PC-9 (cell line): Measurements from ENCODE around the gene SANBR. TPM values are rescaled to one million over a fixed set of nuclear protein-coding genes. Genes with fewer than 3 reads are reported as not detected.
"Not testable (repeated sequence)": the region's sequence is repeated elsewhere in the genome, so short reads cannot be mapped to it uniquely, and the experiment has no call there.

Experiments
- BruUV-seq: library from RNA; stranded (reverse); fragments of 400-500 nt; replicated peaks from 2 replicates; lab custom pipeline; 2021; lab: Mats Ljungman, UMichigan
- CTCF ChIA-PET: fragments of 300-600 bp; sonication (Branson Sonifier 250); formaldehyde crosslinking; loops from one replicate; lab custom pipeline; 2022; ENCODE audit warnings: antibody characterized with exemption; lab: Charles Lee
- POLR2A ChIA-PET: fragments of 300-600 bp; sonication (Branson Sonifier 250); formaldehyde crosslinking; loops from one replicate; lab custom pipeline; 2022; ENCODE audit warnings: antibody characterized with exemption; ENCODE audit not compliant: unreplicated experiment; lab: Charles Lee
- DNase-seq, 2 experiments: peaks; one replicate each; pipeline versions ENCODE4 v3.0.0 to v3.0.0-alpha.2; 2015 to 2022; ENCODE audit warnings: mixed read lengths in 1 of 2
- H2AFZ ChIP-seq: fragments of 200-600 bp; sonication (generic); 2 replicates; pipeline ENCODE4 v1.8.1; 2017; ENCODE audit warnings: antibody characterized with exemption
- H3F3A ChIP-seq: fragments of 200-600 bp; sonication (generic); 2 replicates; pipeline ENCODE4 v1.8.1; 2017; ENCODE audit warnings: antibody characterized with exemption, mild to moderate bottlenecking, low read depth; ENCODE audit not compliant: insufficient read depth
- H3K27ac ChIP-seq: fragments of 200-600 bp; sonication (generic); 2 replicates; pipeline ENCODE4 v1.6.1; 2016; ENCODE audit warnings: mixed run types
- H3K27me3 ChIP-seq: fragments of 200-600 bp; sonication (generic); 2 replicates; pipeline ENCODE4 v1.6.1; 2016; ENCODE audit warnings: low read depth, mixed run types; ENCODE audit not compliant: insufficient read depth
- H3K36me3 ChIP-seq: fragments of 200-600 bp; sonication (generic); 2 replicates; pipeline ENCODE4 v1.6.1; 2016; ENCODE audit warnings: low read depth, mixed run types
- H3K4me1 ChIP-seq: fragments of 200-600 bp; sonication (generic); replicated peaks from 2 replicates; pipeline ENCODE4 v1.6.1; 2016; ENCODE audit warnings: mixed run types; ENCODE audit not compliant: insufficient read depth
- H3K4me2 ChIP-seq: fragments of 200-600 bp; sonication (generic); 2 replicates; pipeline ENCODE4 v1.6.1; 2017; ENCODE audit warnings: mixed run types
- H3K4me3 ChIP-seq: fragments of 200-600 bp; sonication (generic); 2 replicates; pipeline ENCODE4 v1.6.1; 2016; ENCODE audit warnings: mixed run types
- H3K79me2 ChIP-seq: fragments of 200-600 bp; sonication (generic); 2 replicates; pipeline ENCODE4 v1.6.1; 2017; ENCODE audit warnings: low read depth, mixed run types
- H3K9me2 ChIP-seq: fragments of 200-600 bp; sonication (generic); 2 replicates; pipeline ENCODE4 v1.8.1; 2017; ENCODE audit warnings: mild to moderate bottlenecking; ENCODE audit not compliant: insufficient read depth
- H3K9me3 ChIP-seq: fragments of 200-600 bp; sonication (generic); 2 replicates; pipeline ENCODE4 v1.8.1; 2016; ENCODE audit warnings: low read depth; ENCODE audit not compliant: insufficient read depth
- H4K20me1 ChIP-seq: fragments of 200-600 bp; sonication (generic); 2 replicates; pipeline ENCODE4 v1.8.1; 2017; ENCODE audit not compliant: insufficient read depth
- EZH2 ChIP-seq: fragments of 200-600 bp; sonication (generic); IDR thresholded peaks from 2 replicates; pipeline ENCODE4 v1.8.0; 2017; ENCODE audit warnings: antibody characterized with exemption, low read depth
- intact Hi-C: fragments of 100-400 bp; cut with micrococcal nuclease; formaldehyde crosslinking; loops from one replicate; pipeline ENCODE4 v1.10.0; 2022; ENCODE audit not compliant: unreplicated experiment
- total RNA-seq: library from RNA; stranded (reverse); gene quantifications from 2 replicates; pipeline ENCODE4 v1.2.3, GENCODE V29; 2021
- TF ChIP-seq, protein P1 (sequence below): fragments of 200-600 bp; sonication (generic); conservative IDR thresholded peaks from 2 replicates; pipeline ENCODE4 v1.6.1; 2017; ENCODE audit warnings: mixed run types, antibody characterized with exemption, mild to moderate bottlenecking, moderate library complexity

SANBR gene
- total RNA-seq, 1 experiment from 2014 or later, result 12.6 TPM

DNA sequence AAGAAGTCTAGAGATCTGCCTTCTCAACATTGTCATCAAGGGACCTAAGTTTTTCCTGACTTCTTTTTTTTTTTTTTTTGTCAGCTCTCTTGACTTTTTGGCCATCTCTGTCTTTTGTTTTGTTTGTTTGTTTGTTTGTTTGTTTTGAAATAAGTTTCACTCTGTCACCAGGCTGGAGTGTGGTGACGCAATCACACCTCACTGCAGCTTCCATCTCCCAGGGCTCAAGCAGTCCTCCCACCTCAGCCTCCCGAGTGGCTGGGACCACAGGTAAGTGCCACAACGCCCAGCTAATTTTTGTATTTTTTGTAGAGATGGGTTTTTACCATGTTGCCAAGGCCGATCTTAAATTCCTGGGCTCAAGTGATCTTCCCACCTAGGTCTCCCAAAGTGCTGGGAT is 42.0 kb upstream of the SANBR start:
- DNase-seq, result no peak
- H3K27me3 ChIP-seq, result no peaks in the 10 kb centered on the region
- peaks cover 7% of the 10 kb centered on the region for H3F3A ChIP-seq
- TF ChIP-seq, protein P1, sequence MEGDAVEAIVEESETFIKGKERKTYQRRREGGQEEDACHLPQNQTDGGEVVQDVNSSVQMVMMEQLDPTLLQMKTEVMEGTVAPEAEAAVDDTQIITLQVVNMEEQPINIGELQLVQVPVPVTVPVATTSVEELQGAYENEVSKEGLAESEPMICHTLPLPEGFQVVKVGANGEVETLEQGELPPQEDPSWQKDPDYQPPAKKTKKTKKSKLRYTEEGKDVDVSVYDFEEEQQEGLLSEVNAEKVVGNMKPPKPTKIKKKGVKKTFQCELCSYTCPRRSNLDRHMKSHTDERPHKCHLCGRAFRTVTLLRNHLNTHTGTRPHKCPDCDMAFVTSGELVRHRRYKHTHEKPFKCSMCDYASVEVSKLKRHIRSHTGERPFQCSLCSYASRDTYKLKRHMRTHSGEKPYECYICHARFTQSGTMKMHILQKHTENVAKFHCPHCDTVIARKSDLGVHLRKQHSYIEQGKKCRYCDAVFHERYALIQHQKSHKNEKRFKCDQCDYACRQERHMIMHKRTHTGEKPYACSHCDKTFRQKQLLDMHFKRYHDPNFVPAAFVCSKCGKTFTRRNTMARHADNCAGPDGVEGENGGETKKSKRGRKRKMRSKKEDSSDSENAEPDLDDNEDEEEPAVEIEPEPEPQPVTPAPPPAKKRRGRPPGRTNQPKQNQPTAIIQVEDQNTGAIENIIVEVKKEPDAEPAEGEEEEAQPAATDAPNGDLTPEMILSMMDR, result no peak
- no peak for TF ChIP-seq EZH2
- no peak overlapping the region for H2AFZ ChIP-seq
- peaks cover 95% of the 10 kb centered on the region for H3K79me2 ChIP-seq
- H3K4me2 ChIP-seq, result no peak overlapping the region
- CTCF ChIA-PET, result no interaction called here
- BruUV-seq, result no TSS peak
- H4K20me1 ChIP-seq, result peaks cover 40% of the 10 kb centered on the region
- H3K27ac ChIP-seq, result no peak overlapping the region
- no peaks in the 10 kb centered on the region for H3K9me2 ChIP-seq
- peaks cover 16% of the 10 kb centered on the region for H3K4me1 ChIP-seq
- POLR2A ChIA-PET, result no interaction called here
- peaks cover 56% of the 10 kb centered on the region for H3K36me3 ChIP-seq
- intact Hi-C loops, result no loop called here
- no peaks in the 10 kb centered on the region; the same call in 1 of the 2 replicates for H3K9me3 ChIP-seq
- no peak overlapping the region for H3K4me3 ChIP-seq

DNA sequence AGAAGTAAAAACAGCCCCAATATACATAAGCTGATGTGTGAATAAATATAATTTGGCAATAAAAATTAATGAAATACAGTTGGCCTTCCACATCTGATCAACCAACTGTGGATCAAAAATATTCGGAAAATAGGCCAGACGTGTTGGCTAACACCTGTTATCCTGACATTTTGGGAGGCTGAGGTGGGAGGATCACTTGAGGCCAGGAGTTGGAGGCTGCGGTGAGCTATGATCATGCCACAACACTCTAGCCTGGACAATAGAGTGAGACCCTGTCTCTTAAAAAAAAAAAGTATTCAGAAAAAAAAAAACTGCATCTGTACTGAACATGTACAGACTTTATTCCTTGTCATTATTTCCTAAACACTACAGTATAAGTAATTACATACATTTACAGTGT is 36.1 kb upstream of the SANBR start:
- intact Hi-C loops, result no loop called here
- H4K20me1 ChIP-seq, result peaks cover 17% of the 10 kb centered on the region
- no peak overlapping the region for H3K27ac ChIP-seq
- peaks cover 5% of the 10 kb centered on the region; the same call in 1 of the 2 replicates for H3F3A ChIP-seq
- TF ChIP-seq, protein P1, result no peak
- TF ChIP-seq EZH2, result no peak
- H3K4me1 ChIP-seq, result no peaks in the 10 kb centered on the region
- H2AFZ ChIP-seq, result no peak overlapping the region
- H3K9me3 ChIP-seq, result peaks cover 12% of the 10 kb centered on the region; the same call in 1 of the 2 replicates
- ChIA-PET CTCF (no interaction called here), POLR2A (no interaction called here)
- no peak overlapping the region for H3K4me3 ChIP-seq
- no peak overlapping the region for H3K4me2 ChIP-seq
- no peaks in the 10 kb centered on the region for H3K9me2 ChIP-seq
- peaks cover 57% of the 10 kb centered on the region for H3K36me3 ChIP-seq
- H3K27me3 ChIP-seq, result no peaks in the 10 kb centered on the region
- BruUV-seq, result no TSS peak
- H3K79me2 ChIP-seq, result peaks cover 53% of the 10 kb centered on the region
- no peak for DNase-seq

DNA sequence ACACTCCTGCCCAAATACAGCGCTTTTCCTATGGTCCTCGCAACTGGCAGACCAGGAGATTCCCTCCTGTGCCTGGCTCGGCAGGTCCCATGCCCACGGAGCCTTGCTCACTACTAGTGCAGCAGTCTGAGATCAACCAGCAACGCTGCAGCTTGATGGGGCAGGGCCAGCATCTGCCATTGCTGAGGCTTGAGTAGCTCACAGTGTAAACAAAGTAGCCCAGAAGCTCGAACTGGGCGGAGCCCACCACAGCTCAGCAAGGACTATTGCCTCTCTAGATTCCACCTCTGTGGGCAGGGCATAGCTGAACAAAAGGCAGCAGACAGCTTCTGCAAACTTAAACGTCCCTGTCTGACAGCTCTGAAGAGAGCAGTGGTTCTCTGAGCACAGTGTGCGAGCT is 31.1 kb upstream of the SANBR start:
- H3K36me3 ChIP-seq, result peaks cover 53% of the 10 kb centered on the region
- POLR2A ChIA-PET, H3K4me3 ChIP-seq, DNase-seq, H3K9me2 ChIP-seq, H4K20me1 ChIP-seq, BruUV-seq, H3K79me2 ChIP-seq, intact Hi-C loops, CTCF ChIA-PET, H3K4me2 ChIP-seq, H3K4me1 ChIP-seq, H3K27me3 ChIP-seq, H3K27ac ChIP-seq, H3F3A ChIP-seq, H2AFZ ChIP-seq: not testable (repeated sequence)
- peaks cover 55% of the 10 kb centered on the region for H3K9me3 ChIP-seq

DNA sequence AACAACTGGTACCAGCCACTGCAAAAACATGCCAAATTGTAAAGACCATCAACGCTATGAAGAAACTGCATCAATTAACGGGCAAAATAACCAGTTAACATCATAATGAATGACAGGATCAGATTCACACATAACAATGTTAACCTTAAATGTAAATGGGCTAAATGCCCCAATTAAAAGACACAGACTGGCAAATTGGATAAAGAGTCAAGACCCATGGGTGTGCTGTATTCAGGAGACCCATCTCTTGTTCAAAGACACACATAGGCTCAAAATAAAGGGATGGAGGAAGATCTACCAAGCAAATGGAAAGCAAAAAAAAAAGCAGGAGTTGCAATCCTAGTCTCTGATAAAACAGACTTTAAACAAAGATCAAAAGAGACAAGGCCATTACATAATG is 29.0 kb upstream of the SANBR start:
- H3K4me1 ChIP-seq, intact Hi-C loops, H3K27ac ChIP-seq, DNase-seq, H3F3A ChIP-seq, POLR2A ChIA-PET, H2AFZ ChIP-seq, H3K79me2 ChIP-seq, H3K9me2 ChIP-seq, BruUV-seq, H3K4me3 ChIP-seq, H4K20me1 ChIP-seq, H3K4me2 ChIP-seq, H3K27me3 ChIP-seq, CTCF ChIA-PET: not testable (repeated sequence)
- H3K9me3 ChIP-seq, result peaks cover 55% of the 10 kb centered on the region
- peaks cover 42% of the 10 kb centered on the region for H3K36me3 ChIP-seq
